Loucy (cell line): Measurements from ENCODE around the gene KRTAP9-9.
"Not testable (repeated sequence)": the region's sequence is repeated elsewhere in the genome, so short reads cannot be mapped to it uniquely, and the experiment has no call there.

Source experiments
- CTCF ChIP-seq: fragments of 200-600 bp; sonication (generic); conservative IDR thresholded peaks from 2 replicates; pipeline ENCODE4 v1.5.1; 2014; ENCODE audit warnings: mild to moderate bottlenecking, antibody characterized with exemption, low read length
- EZH2phosphoT487 ChIP-seq: fragments of 200-600 bp; IDR thresholded peaks from 2 replicates; pipeline ENCODE4 v1.6.1; 2018; ENCODE audit warnings: antibody characterized with exemption, mild to moderate bottlenecking, moderate library complexity, borderline replicate concordance

GRCh38 chr17:41255381-41256290 is at the start of gene KRTAP9-9:
- TF ChIP-seq CTCF, EZH2phosphoT487: not testable (repeated sequence)
